GM19397 (cell line): ENCODE measurements around the gene ORMDL2.

Experiments used
- ATAC-seq: cut with Tn5 transposase; IDR thresholded peaks from one replicate; pipeline ENCODE4 v1.9.1; 2021; ENCODE audit warnings: mild to moderate bottlenecking, moderate library complexity; ENCODE audit not compliant: unreplicated experiment

ORMDL2 gene

DNA sequence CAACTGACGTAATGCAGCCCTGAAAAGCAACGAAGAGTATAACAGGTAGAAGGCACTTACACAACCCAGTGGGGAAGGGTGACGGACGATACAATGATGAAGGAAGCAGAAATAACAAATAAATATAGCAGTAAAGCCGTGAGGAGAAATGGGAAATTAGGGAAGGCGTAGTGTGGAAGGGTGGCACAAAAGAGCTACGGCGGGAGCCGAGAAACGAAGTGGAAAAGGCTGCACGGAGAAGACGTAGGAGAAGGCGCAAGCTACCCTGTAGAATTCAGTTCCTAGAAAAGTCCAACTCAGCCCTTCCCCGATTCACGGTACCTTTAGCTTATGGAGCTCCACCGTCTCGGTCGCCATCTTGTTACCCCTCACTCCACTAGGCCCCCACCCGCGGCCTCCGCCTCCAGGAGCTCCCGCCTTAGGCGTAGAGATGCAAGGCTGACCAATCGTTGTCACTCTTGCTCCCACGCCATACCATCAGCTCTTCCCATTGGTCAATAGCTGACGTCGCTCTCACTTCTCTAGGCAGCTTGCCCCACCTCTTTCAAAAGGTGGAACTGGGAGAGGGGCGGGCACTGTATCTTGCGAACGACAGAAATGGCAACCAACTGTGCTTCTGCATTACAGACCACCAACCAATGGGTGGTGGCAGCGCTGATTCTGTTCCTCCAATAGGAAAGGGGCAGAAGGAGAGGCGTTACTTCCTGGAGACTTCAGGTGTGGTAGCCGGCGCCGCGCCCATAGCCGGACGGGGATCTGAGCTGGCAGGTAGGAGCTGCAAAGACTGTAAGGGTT, at the start of gene ORMDL2, which contains the start of gene SARNP:
Gene ORMDL2 (plus strand): TSS at position 697 of the 795 bp plus-strand sequence. CDS start 959 bp downstream, outside the sequence.
Gene SARNP (minus strand): TSS at position 380 of the 795 bp plus-strand sequence. CDS start 23 bp downstream, at position 357.
- peak; percentile 95 for ATAC-seq

DNA sequence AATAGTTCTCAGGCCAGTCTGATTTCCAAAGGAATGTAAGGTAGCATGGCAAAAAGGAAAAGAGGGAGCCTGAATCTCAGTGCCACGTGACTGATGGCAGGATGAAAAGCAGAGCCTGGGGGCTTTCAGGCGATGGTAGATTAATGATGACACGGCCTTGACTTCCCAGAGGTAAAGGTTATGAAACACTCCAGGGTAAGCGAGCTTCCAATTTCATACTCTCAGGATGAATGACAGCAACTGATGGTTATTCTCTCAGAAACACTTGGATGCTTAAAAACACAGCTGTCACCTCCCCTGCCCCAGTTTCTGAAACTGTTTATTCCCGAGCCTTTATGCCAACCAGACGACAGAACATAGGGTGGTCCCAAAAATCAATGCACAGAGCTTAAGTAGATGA, 46.1 kb upstream of the ORMDL2 start:
- ATAC-seq = no peak

DNA sequence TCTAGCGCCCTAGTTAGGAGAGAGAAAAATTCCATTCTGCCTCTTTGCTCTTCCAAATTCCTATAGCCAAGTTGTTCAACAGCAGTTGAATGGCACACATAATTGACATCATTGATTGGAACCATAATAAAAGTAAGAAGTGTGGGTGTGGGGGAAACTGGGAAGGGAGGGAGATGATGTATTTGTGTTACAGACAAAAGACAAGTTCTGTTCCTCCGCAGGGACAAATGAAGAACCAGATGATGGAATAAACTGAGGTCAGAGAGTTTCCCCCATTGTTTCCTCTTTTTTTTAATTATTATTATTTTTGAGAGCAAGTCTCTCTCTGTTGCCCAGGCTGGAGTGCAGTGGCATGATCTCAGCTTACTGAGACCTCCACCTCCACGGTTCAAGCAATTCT, 40.0 kb upstream of the ORMDL2 start:
- no peak for ATAC-seq

GRCh38 chr12:55780685-55781084, 37.2 kb upstream of the ORMDL2 start:
- no peak for ATAC-seq

DNA sequence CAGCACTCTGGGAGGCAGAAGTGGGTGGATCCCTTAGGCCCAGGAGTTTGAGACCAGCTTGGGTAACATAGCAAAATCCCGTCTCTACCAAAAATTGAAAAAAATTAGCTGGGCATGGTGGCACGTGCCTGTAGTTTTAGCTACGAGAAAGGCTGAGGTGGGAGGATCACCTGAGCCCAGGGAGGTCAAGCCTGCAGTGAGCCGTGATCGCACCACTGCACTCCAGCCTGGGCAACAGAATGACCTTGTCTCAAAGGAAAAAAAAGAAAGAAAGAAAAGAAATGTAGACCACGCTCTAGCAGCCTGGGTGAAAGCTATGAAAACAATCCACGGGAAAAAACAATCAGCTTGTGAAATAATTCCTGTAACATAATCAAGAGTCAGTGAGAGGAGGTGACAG, 29.3 kb upstream of the ORMDL2 start:
- no peak for ATAC-seq

GRCh38 chr12:55789171-55789570, 28.7 kb upstream of the ORMDL2 start:
- ATAC-seq = no peak

- no peak for ATAC-seq
Measured at GRCh38 chr12:55789893-55790292, 27.9 kb upstream of the ORMDL2 start.

GRCh38 chr12:55795950-55796349, 21.9 kb upstream of the ORMDL2 start:
- ATAC-seq = no peak

- no peak for ATAC-seq
Measured at GRCh38 chr12:55797068-55797467, 20.8 kb upstream of the ORMDL2 start.

GRCh38 chr12:55797550-55797949, 20.3 kb upstream of the ORMDL2 start:
- ATAC-seq = no peak

DNA sequence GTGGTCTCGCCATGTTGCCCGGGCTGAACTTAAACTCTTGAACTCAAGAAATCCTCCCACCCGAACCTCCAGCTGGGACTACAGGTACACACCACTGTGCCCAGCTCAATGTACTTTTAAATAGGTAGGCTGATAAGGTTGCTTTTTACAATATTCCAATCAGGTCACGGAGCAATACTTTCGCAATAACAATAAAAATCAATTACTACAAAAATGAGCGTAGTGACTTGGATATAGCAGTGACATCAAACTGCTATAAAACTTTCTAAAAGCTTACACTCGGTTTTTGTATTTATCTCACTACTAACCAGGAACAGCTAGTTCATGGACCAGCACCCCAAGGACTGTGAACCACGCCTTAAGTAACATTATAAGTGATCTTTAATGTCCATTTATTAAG, 10.9 kb upstream of the ORMDL2 start:
- ATAC-seq = no peak

DNA sequence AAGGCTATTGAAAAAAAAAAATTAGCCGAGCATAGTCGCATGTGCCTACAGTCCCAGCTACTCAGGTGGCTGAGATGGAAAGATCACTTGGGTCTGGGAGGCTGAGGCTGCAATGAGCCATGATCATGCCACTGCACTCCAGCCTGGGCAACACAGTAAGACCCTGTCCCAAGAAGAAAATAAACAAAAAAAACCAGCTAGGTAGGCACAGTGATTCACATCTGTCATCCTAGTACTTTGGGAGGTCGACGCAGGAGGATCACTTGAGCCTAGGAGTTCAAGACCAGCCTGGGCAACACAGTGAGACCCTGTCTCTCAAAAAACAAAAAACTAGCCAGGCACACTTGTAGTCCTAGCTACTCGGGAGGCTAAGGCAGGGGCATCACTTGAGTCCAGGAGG, 8.6 kb upstream of the ORMDL2 start:
- no peak for ATAC-seq

GRCh38 chr12:55812088-55812487, 5.8 kb upstream of the ORMDL2 start:
- ATAC-seq = no peak

DNA sequence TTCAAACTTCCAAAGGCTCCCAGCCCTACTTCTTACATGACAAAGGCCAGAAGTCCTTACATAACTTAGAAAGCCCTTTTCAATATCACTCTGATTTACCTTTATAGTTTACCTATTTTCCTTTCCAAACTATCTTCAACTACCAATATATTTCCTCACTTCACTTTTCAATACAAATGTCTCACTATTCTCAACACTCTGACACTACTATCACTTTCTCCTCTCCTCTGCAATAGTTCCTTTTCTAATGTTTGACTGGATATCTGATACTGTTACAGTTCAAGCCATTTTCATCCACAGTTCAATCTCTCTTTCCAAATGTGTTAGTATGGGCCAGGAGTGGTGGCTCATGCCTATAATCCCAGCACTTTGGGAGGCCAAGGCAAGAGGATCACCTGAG, 3.6 kb upstream of the ORMDL2 start:
- ATAC-seq = no peak

DNA sequence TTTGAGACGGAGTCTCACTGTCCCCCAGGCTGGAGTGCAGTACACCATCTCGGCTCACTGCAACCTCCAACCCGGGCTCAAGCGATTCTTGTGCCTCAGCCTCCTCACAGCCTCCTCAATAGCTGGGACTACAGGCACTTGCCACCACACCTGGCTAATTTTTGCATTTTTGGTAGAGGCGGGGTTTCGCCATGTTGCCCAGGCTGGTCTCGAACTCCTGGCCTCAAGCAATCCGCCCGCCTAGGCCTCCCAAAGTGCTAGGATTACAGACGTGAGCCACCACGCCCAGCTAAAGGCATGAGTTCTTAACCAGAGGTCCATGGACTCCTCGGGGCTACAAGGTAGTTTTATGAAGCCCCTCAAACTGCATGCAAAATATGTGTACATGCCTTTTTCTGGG, 2.4 kb upstream of the ORMDL2 start:
- ATAC-seq = no peak

DNA sequence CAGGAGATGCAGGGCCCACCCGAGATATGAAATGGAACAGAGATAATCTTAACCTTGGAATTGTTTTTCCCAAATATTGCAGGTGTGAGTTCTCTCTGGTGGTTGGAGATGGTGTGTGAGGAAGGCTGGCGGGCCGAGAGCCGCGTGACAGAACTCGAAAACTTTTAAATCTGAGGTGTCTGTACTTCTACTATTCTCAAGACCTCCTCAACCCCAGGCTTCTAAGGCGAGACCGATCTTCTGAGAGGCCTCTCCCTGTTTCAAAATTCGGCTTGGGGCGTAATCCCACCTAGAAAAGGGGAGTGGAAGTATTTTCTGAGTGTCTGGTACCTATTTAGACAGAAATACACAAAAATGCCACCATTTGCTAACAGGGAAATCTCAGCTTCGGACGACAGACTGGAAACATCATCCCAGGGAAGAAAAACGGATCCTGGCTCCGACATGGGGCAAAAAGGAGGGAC, 928 bp upstream of the ORMDL2 start:
- ATAC-seq = no peak

- peak; percentile 37 for ATAC-seq
Measured at GRCh38 chr12:55818140-55818728, 393 bp downstream of the ORMDL2 start.

GRCh38 chr12:55818886-55819285, 1.0 kb downstream of the ORMDL2 start:
- no peak for ATAC-seq

DNA sequence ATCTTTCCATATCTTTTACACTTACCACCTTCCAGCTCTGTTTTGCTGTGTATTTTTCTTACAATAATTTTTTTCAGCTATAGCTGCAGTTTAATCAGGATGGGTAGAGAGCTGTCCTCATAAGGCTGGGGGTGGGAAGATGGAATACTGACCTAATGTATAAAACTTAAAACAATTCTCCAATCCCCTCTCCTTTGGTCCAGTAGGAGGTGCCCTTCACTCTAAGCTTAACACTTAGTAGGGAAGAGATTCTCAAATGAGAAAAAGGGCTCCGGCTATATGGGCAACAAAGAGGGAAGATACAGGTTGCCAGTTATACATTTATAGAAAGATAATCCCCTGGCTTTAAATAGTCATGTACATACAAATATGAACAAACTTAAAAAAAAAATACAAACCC, 2.8 kb downstream of the ORMDL2 start:
- no peak for ATAC-seq

DNA sequence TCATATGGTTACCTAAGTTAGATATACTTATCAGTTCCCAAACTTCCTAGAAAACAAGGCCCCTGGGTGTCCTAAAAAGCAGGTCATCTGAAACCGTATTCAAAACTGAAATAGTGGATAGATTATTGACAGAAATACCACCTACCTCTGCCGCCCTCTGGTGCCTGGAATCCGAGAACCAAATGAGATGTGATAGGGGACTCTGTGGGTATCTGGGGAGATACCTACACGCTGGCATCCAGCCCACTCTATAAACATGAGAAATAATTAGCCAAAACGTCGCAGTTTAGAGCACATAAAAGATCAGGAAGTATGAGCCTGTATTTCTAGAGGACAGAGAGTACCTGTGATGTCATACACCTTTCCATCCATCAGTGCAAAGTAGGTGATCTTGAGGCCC, 4.4 kb downstream of the ORMDL2 start:
- ATAC-seq = no peak

DNA sequence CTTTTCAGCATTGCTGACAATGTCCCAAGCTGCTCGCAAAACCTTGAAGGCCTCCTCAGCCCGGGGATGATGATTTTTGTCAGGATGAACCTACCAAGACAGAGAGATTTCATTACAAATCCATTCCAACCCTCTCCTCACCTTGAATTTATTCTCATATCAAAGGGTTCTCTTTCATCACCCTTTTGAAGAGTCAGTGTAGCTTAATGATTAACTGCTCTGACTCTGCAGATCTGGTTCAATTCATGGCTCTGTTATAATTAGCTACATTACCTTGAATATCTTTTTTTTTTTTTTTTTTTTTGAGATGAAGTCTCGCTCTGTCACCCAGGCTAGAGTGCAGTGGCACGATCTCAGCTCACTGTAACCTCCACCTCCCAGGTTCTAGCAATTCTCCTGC, 5.6 kb downstream of the ORMDL2 start:
- no peak for ATAC-seq

- no peak for ATAC-seq
Measured at GRCh38 chr12:55824726-55825125, 6.9 kb downstream of the ORMDL2 start.
